GM12892 (cell line): Measurements from ENCODE around the gene TTC33.

ENCODE experiments used
- DNase-seq: peaks from one replicate; pipeline ENCODE4 v3.0.0; 2011; ENCODE audit not compliant: insufficient read length
- FAIRE-seq: peaks from 2 replicates; lab custom pipeline; 2011; peaks lifted over from hg19 to GRCh38; lab: Jason Lieb, UNC
- POLR2A ChIP-seq: IDR thresholded peaks from 2 replicates; pipeline ENCODE4 v1.6.1; 2011; ENCODE audit warnings: low read depth, low read length, control low read depth
- POLR2AphosphoS5 ChIP-seq: IDR thresholded peaks from 2 replicates; pipeline ENCODE4 v1.6.1; 2011; ENCODE audit warnings: low read depth, low read length, control low read depth
- TAF1 ChIP-seq: IDR thresholded peaks from 2 replicates; pipeline ENCODE4 v1.6.1; 2011; ENCODE audit warnings: low read depth, mild to moderate bottlenecking, control low read depth, low read length, borderline replicate concordance

The TTC33 gene

GRCh38 chr5:40540301-40540700 is 215.5 kb downstream of the TTC33 start:
- no peak for FAIRE-seq
- DNase-seq: no peak
- TF ChIP-seq POLR2A (no peak), TAF1 (no peak), POLR2AphosphoS5 (no peak)

GRCh38 chr5:40524677-40525076 is 231.1 kb downstream of the TTC33 start:
- DNase-seq (no peak), FAIRE-seq (no peak)
- TF ChIP-seq POLR2AphosphoS5 (no peak), TAF1 (no peak), POLR2A (no peak)

- FAIRE-seq (no peak), DNase-seq (no peak)
- no peak for TF ChIP-seq POLR2A
- no peak for TF ChIP-seq TAF1
- TF ChIP-seq POLR2AphosphoS5: no peak
Observed at GRCh38 chr5:40521925-40522324, 233.8 kb downstream of the TTC33 start.

DNA sequence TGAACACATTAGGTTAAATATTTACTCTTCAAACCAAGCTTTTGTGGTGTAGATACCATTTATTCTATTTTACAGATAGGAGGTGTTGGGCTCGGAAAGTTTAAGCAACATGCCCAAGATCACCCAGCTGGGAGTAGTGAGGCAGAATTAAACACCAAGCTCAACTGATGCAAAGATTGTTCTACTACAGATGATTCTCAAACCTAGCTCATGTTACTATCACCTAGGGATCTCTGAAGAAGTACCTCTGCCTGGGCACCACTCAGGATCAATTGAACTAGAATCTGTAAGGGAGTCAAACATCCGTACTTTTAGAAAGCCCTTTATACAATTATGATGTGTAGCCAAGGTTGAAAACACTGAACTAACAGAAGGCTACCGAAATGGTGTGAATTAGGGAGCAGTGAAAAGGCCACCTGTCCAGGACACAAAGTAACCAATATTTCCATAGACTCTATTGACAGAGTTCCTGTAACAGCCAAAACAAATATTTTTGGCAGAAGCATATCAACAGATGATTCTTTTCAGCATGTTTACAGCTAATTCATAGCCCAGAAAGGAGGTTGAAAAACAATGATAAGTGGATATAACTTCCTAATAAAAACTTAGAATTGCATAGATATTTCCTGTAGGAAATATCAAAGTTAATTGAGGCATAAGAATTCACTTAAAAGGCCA is 234.5 kb downstream of the TTC33 start:
- DNase-seq: no peak
- no peak for FAIRE-seq
- TF ChIP-seq POLR2A (no peak), TAF1 (no peak), POLR2AphosphoS5 (no peak)

- FAIRE-seq (no peak), DNase-seq (no peak)
- TF ChIP-seq POLR2AphosphoS5 (no peak), TAF1 (no peak), POLR2A (no peak)
Observed at GRCh38 chr5:40518485-40518917, 237.3 kb downstream of the TTC33 start.

DNA sequence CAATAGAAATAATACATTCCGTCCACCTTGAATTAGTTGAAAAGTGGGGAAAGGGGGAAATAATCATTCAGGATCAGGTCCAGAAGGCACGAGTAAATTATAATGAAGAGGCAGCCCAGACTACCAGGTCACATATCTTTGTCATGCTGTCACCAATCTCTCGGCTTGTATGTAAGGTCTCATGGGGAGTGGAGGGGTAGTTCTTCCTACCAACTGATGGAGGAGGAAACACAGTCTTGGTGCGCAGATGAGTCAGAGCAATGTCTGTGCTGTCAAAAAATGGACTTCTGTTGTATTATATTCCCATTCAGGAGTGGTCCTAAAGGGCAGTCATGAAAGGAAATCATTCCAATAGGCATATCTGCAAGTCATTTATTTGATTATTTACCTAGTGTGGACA is 240.3 kb downstream of the TTC33 start:
- no peak for DNase-seq
- no peak for TF ChIP-seq POLR2AphosphoS5
- no peak for TF ChIP-seq POLR2A
- TF ChIP-seq TAF1: no peak
- no peak for FAIRE-seq

GRCh38 chr5:40514976-40515375 is 240.8 kb downstream of the TTC33 start:
- TF ChIP-seq POLR2AphosphoS5 (no peak), POLR2A (no peak), TAF1 (no peak)
- FAIRE-seq (no peak), DNase-seq (no peak)

DNA sequence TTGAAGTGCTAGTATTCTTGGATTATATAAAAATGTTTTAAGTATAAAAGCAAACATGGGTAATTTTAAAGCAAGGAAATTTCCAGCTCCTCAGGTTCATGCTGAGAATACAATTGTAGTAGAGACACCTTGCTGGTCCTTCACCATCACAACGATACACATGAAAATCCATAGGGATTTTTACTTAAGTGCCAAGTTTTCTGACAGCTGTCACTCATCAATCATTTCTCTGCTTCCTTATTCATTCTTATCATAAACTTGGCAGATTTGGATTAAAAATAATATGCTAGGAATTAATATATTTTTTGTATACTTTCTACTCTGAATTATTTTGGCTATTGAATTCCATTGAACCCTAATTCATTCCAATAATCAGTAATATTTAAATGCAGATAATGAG is 244.0 kb downstream of the TTC33 start:
- DNase-seq (no peak), FAIRE-seq (no peak)
- TF ChIP-seq POLR2AphosphoS5 (no peak), TAF1 (no peak), POLR2A (no peak)

GRCh38 chr5:40507095-40507494 is 248.7 kb downstream of the TTC33 start:
- DNase-seq (no peak), FAIRE-seq (no peak)
- TF ChIP-seq TAF1 (no peak), POLR2AphosphoS5 (no peak), POLR2A (no peak)

- TF ChIP-seq POLR2A: no peak
- TF ChIP-seq POLR2AphosphoS5: no peak
- TF ChIP-seq TAF1: no peak
- FAIRE-seq: no peak
- DNase-seq: no peak
Observed at GRCh38 chr5:40505031-40505430, 250.7 kb downstream of the TTC33 start.

DNA sequence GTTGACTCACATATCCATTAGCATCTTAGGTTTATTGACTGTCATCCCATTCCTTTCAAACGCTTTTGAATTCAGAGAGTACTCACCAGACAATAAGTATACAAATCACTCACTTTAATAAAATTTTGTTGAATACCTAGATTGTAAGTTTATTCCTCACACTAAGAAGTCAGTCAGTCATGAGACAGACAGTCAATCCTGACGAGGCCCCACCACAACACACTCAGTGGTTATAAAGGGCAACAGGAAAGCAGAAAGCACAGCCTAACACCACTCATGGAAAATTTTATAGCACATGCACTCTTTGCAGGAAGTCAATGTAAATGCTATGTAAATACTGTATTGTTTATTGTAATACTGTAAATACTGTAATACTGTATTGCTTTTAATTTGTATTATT is 252.3 kb downstream of the TTC33 start:
- DNase-seq (no peak), FAIRE-seq (no peak)
- TF ChIP-seq POLR2A (no peak), TAF1 (no peak)

- DNase-seq (no peak), FAIRE-seq (no peak)
- TF ChIP-seq POLR2AphosphoS5 (no peak), TAF1 (no peak), POLR2A (no peak)
Observed at GRCh38 chr5:40502736-40503135, 253.0 kb downstream of the TTC33 start.
